NCI-H1092 treated with DMSO at 0.1 percent for 48 hours (cell line): ENCODE data around the gene CTBP2.
"Not testable (repeated sequence)": the region's sequence is repeated elsewhere in the genome, so short reads cannot be mapped to it uniquely, and the experiment has no call there.

Experiments used
- DNase-seq: peaks from one replicate; lab custom pipeline; 2025; lab: John Stamatoyannopoulos, UW

The CTBP2 gene

GRCh38 chr10:125186431-125187170, 26.2 kb upstream of the CTBP2 start:
- no peak for DNase-seq

DNA sequence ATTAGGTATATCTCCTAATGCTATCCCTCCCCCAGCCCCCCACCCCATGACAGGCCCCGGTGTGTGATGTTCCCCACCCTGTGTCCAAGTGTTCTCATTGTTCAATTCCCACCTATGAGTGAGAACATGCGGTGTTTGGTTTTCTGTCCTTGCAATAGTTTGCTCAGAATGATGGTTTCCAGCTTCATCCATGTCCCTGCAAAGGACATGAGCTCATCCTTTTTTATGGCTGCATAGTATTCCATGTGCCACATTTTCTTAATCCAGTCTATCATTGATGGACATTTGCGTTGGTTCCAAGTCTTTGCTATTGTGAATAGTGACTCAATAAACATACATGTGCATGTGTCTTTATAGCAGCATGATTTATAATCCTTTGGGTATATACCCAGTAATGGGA, 18.7 kb upstream of the CTBP2 start:
- DNase-seq = not testable (repeated sequence)

DNA sequence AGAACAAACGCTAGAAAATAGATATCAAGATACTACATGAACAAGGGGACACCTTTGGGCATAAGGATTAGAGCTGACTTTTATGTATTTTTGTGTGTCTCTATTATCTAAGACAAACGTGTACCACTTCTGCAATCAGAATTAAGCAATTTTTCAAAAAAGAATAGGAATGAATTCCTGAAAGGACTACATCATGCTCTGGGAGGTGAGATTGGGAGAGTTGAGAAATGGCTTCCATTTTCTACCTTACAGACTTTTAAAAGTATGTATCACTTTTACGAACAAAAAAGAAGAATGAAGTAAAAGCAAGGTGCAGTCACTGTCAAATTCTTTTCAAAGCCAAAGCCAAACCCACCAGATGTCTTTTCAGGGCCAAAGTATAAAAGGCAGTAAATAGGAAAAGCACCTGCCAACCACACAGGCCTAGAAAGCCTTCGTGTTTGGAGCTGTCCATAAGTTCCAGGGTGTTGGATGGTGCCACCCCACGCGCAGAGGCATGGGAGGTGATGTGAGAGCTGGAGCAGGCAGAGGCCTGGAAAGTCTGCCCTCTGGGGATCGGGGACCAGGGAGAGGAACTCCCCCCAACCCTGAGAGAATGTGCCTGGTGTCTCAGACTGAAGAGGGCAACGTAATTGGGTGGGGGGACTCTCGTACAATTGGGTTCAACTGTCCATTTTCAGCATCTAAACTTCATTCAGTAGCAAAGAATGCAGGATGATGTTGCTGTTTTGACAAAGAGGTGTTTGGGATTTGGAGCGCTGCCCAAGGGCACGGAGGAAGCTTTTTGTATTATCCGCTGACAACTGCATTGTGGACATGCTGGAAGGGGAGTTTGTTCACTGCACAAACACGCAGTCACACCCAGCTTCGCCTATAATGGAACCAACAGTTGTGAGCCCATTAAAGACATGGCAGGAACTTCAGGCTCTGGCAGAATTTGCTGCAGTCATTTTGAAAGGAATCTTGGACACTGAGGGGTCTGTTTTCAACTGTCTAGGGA, 17.6 kb upstream of the CTBP2 start:
- no peak for DNase-seq

DNA sequence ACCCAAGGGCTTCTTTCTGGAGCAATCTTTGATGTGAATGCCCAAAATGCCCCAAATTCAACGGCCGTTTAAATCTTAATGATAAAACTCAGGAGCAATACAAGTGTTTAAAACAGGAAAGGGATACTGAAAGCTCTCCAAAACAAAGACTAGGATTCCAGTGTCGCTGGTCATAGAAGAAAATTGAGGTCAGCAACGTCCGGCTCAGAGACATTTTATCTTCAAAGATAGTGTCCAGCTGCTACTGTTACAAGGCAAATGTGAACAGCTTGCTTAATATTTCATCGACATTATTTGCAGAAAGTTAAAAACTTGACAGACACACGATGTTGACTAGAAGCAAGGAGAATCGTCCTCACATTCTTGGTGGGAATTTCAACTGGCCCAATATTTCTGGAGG, 15.4 kb upstream of the CTBP2 start:
- no peak for DNase-seq

GRCh38 chr10:125174360-125174759, 14.0 kb upstream of the CTBP2 start:
- DNase-seq = no peak

- DNase-seq = no peak
Observed at GRCh38 chr10:125172694-125173093, 12.3 kb upstream of the CTBP2 start.

- no peak for DNase-seq
Observed at GRCh38 chr10:125171402-125172306, 11.3 kb upstream of the CTBP2 start.

DNA sequence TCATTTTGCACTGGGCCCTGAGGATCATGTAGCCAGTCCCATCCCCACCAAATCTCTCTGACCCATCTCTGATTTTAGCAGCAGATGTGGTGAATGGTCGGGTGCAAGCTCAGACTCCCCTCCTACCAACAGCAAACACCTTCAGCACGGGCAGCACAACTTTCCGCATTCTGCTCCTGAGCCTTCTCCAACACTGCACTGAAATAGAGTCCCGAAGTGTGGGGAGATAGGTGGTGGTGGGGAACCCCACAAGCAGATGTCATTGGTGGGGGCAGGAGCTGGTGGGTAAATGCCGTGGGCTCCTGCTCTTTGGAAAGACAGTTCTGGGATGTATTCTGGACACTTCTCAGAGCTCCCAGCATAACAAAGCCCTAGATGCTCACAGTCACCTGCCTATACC, 9.6 kb upstream of the CTBP2 start:
- DNase-seq = no peak

- no peak for DNase-seq
Observed at GRCh38 chr10:125169279-125169678, 8.9 kb upstream of the CTBP2 start.

DNA sequence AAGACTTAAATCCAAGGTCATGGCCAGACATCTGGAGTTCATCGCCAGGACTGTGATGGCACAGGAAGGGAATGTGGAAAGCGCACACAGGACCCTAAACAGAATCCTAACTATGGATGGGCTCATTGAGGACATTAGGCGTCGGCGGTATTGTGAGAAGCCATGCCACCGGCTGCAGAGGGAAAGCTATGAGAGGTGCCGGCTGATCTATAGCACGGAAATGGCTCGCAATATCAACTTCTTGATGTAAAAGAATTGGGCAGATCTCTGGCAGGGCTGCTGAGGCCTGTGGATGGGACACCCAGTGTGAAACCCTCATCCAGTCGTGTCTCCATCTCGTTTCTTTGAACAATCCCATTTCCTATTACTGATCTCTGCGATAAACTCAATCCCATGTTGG, 6.3 kb upstream of the CTBP2 start:
- no peak for DNase-seq

DNA sequence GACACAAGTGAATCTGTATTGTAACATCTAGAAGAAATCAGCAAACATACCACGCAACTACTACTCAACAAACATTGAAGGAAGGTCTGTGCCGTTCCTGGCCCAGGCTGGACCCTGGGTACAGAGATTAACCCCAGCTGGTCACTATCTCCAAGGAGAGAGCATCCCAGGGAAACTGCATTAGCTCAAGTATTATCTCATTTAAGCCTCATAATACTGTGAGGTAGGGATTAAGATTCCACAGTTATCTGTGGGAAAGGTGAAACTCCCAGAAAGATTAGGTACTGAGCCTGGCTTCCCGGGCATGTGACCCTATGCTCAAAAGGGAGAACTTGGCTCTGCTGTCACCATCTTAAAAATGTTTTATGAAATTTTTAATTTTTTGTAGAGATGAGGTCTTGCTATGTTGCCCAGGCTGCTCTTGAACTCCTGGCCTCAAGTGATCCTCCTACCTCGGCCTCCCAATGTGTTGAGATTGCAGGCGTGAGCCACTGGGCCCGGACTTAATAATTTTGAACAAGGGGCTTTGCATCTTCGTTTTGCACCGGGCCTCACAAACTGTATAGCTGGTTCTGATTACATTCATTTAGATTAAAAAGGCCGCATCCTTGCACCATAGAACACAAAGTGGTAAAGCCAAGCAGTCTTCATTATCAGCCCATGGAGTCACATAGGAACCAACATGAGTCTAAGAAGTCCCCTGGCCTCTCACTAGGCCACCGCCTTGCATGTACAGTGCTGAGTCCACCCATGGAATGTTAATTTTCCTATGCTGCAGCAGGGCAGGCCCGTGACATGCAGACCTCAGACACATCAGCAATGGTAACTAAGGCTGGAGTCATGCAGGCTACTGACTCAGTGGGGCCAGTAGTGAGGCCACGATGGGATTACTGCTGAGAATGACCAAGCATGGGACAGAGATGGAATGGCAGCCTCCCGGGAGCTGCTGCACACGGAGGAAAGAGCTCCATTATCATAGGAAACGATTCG, 5.5 kb upstream of the CTBP2 start:
- DNase-seq = no peak

DNA sequence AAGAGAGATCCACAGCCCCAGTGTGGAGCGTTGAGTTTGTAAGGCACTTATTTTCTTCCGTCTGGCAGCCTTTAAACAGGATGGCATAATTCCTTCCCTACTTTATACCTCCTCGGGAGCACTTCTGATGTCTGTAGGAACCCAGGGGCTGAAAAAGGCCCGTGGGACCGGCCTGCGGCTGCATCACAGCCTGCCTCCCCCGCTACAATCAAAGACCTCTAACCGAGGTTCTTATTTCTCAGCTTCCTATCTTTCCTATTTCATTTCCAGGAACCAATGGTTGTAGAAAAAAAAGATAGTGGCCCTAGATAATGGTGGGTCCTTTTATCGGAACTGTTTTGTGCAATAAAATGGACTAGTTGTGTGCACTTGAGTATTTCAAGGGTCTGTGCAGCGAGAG, 4.1 kb upstream of the CTBP2 start:
- DNase-seq = no peak

- no peak for DNase-seq
Observed at GRCh38 chr10:125163803-125164202, 3.4 kb upstream of the CTBP2 start.

DNA sequence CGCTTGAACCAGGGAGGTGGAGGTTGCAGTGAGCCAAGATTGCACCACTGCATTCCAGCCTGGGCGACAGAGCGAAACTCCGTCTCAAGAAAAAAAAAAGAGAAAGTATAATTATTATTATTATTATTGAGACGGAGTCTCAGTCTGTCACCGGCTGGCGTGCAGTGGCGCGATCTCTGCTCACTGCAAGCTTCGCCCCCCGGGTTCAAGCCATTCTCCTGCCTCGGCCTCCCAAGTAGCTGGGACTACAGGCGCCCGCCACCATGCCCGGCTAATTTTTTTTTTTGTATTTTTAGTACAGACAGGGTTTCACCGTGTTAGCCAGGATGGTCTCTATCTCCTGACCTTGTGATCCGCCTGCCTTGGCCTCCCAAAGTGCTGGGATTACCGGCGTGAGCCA, 2.9 kb upstream of the CTBP2 start:
- not testable (repeated sequence) for DNase-seq

GRCh38 chr10:125162120-125162931, 2.0 kb upstream of the CTBP2 start:
- no peak for DNase-seq

- no peak for DNase-seq
Observed at GRCh38 chr10:125161707-125162119, 1.4 kb upstream of the CTBP2 start.

GRCh38 chr10:125160856-125161706, 718 bp upstream of the CTBP2 start:
- DNase-seq = peak; percentile 57

DNA sequence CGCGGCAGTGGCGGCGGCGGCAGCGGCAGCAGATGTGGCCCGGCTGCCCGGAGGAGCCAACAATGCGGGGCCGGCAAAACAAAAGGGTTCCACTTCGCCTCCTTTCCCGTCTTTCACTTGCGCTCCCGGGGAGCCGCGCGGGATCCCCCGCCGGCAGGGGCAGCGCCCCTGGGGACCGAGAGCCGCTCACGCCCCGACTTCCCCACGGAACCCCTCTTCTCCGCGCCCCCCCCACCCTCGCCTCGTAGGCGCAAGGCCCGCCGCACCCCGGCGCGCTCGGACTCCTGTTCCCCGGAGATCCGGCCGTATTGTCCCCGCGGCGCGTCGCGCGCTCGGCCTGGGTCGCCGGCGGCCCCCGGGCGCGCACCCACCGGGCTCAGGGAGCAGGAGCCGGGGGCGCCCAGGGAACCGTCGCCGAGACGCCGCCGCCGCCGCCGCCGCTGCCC, 854 bp downstream of the CTBP2 start:
- DNase-seq = no peak
